Esophagus muscularis mucosa (tissue), 2 donors: ENCODE results near the gene MEF2C.

Experiments
- POLR2A ChIP-seq: fragments of 450-650 bp; IDR thresholded peaks from one replicate; pipeline ENCODE4 v1.6.1; 2017; ENCODE audit warnings: antibody characterized with exemption, moderate library complexity, mild to moderate bottlenecking, low read depth
- POLR2AphosphoS5 ChIP-seq, 2 donors: sonication (generic); formaldehyde crosslinking; IDR thresholded peaks; one replicate each; pipeline ENCODE4 v1.6.1; 2017; ENCODE audit warnings: antibody characterized with exemption in 2 of 2

- TF ChIP-seq POLR2A: no peak
- no peak for TF ChIP-seq POLR2AphosphoS5 (IDR thresholded peaks at IDR 0.05)
These were observed 100.4 kb downstream of the MEF2C start for GRCh38 chr5:88782571-88782970.
